NCI-H1105 treated with DMSO at 0.1 percent for 48 hours (cell line): ENCODE data around the gene BLMH.
"Not testable (repeated sequence)": the region's sequence is repeated elsewhere in the genome, so short reads cannot be mapped to it uniquely, and the experiment has no call there.

Experiments used
- DNase-seq: peaks from one replicate; lab custom pipeline; 2025; lab: John Stamatoyannopoulos, UW

Gene BLMH

GRCh38 chr17:30249460-30249859 is 42.3 kb downstream of the BLMH start:
- DNase-seq, result no peak

DNA sequence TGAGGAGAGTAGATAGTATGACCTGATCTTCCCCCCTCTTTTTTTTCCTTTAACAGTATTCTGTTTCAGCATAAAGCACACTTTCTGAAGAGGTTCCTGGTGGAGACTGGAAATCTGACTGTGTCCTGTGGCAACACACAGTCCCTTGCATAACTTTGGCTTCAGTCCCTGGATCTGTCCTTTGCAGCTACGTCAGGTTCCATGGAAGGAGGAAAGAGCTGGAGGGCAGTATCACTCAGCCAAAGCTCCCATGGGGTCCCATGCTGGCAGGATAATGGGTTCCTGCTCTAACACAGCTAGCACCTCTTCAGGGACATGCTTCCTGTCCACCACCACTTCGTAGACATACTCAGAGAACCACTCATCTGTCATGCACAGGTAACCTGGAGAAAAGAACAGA is 43.0 kb downstream of the BLMH start:
- DNase-seq, result no peak

DNA sequence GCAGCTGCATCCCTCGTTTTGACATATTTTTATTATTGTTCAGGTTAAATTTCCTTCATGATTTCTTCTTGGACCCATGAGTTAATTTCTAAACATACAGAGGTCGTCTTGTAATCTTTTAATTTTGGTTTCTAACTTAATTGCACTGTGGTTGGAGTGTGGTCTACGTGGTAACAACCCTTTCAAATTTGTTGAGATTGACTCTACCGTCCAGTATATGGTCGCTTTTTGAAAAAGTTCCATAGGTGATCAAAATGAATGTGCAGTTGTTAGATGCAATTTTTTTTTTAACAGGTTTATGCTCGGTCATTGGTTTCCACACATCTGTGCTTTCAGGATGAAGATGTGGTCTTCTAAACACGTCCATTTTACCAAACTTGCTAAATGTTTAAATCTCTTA is 45.3 kb downstream of the BLMH start:
- DNase-seq, result no peak

- DNase-seq, result no peak
These were observed 46.8 kb downstream of the BLMH start for GRCh38 chr17:30244853-30245385.

DNA sequence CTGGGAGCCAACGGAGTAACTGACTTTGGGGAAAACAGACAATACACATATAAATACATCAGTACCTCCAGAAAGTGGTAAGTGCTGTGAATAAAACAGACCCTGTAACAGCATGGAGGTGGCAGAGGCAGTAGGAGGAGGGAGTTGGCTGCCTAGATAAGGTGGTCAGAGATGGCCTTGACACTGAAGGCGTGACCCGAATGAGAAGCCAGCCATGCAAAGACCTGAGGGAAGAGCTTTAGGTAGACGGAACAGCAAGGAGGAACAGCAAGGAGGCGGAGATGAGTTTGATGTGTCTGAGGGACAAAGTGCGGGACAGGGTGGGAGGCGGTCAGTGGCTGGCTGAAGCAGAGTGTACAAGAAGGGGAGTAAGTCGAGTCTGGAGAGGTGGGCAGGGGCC is 48.2 kb downstream of the BLMH start:
- DNase-seq, result no peak

DNA sequence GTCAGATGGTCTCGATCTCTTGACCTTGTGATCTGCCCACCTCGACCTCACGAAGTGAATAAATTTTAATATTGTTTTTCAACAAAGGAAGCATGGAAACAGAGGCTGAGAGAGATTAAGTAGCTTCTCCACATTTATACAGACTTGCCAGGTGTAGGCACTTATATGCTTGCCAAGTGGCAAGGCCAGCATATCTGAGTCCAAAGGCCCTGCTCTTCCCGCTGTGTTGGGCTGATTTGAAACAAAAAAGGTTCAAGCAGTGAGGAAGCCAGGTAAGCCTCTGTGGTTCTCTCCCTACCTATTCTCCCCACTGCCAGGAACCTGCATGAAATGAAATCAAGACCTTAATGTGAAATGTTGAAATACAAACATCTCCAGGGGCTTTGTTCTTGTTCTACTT is 48.7 kb downstream of the BLMH start:
- DNase-seq, result no peak

DNA sequence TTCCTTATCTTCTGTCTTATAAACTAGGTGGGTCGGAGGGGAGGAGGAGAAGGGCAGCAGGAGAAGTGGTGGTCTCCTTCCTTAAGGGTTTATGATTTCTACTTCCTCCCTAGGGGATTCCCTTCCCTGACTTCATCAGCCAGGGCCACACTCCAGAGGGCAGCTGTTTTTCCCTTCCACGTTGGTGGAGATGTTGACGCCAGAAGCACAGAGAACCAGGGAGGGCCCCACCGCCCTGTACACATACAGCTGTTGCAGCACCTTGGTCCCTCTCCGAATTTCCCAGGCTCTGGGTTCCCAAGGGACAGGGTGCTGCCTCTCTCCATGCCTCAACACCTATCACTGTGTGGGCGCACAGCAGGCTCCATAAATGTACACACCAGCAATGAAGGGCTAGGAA is 50.7 kb downstream of the BLMH start:
- no peak for DNase-seq

GRCh38 chr17:30240177-30240576 is 51.6 kb downstream of the BLMH start:
- DNase-seq, result no peak

DNA sequence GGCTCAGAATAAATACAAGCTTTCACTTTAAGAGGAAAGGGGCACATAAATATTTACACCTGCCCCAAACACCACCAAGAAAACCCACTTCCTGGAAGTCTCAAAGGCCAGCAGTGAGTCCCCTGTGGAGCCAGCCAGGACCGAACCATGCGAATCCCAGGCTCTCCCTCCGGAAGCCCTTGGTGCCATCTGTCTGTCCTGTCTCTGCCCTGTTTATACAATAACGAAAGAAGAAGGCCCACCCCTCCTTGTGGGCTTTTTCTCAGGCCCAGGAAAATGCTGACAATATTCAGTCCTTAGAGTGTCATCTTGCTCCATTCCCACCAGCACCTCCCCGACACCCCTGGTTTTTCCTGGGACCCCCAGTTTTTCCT is 52.7 kb downstream of the BLMH start:
- DNase-seq, result no peak

- no peak for DNase-seq
These were observed 53.2 kb downstream of the BLMH start for GRCh38 chr17:30238387-30239088.

- no peak for DNase-seq
These were observed 53.8 kb downstream of the BLMH start for GRCh38 chr17:30238003-30238344.

GRCh38 chr17:30237296-30238002 is 54.3 kb downstream of the BLMH start:
- DNase-seq, result no peak

- no peak for DNase-seq
These were observed 55.0 kb downstream of the BLMH start for GRCh38 chr17:30236766-30237165.

GRCh38 chr17:30236297-30236624 is 55.5 kb downstream of the BLMH start:
- no peak for DNase-seq

DNA sequence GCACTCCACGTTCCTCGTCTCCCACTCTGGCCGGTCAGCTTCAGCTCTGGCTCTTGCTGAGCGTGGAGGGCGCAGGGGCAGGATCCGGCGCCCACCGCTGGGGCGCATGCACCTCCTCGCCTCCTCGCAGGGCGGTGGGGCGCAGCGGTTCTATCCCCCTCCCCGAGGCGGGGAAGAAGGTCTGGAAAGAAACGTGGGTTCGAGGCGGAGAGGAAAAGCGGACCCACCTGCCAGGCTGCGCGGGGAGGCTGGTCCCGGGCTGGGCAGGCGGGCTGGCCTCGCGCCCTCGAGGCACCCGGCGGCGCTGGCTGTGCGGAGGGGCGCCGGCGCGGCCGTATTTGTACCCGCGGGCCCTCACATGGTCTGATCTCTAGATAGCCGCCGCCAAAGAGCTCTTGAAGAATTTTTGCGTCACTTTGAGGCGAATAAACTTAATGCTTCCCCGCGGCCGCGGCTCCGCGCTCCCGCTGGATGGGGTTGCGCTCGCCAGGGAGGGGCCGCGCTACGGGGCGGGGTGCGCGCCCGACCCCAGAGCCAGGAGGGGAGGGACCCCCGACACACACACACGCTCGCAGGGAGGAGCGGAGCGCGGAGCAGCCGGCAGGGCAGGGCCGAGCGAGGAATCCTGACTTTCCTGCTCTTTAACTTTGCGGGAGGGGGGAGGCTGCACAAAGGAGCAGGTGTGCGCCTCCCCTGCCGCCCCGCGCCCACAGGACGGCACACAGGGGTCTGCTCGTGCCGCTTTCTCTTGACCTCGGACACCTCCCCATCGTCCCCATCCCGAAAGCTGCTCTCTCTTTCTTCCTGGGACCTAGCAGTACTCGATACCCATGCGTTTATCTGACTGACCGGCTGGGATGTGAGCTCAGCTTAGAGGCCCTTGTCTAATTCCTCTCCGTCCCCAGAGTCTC is 56.1 kb downstream of the BLMH start, which contains the start of gene SLC6A4:
Gene SLC6A4, minus strand, starts transcription at position 312 of the 911 bp plus-strand sequence. CDS start 13,739 bp downstream, outside the sequence.
- DNase-seq, result peak; percentile 9

GRCh38 chr17:30234964-30235363 is 56.8 kb downstream of the BLMH start:
- DNase-seq, result no peak

DNA sequence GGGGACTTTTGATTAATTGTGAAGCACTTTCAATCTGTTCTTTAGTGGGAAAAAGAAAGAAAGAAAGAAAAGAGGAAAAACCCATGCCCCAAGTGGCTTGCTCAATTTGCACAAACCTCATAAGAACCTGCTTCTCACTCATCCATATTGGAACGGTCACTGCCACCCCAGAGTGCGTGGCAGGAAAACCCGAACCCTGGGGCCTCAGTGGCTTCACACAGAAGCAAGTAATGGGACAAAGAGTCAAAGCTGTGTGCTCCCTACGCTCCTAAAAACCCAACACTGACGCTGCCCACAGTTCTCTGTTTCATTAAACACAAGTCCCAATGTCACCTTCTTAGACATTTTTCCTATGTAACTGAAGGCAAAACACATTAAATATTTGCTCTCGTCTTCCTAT is 57.4 kb downstream of the BLMH start:
- no peak for DNase-seq

GRCh38 chr17:30232824-30233427 is 58.8 kb downstream of the BLMH start:
- DNase-seq, result no peak

DNA sequence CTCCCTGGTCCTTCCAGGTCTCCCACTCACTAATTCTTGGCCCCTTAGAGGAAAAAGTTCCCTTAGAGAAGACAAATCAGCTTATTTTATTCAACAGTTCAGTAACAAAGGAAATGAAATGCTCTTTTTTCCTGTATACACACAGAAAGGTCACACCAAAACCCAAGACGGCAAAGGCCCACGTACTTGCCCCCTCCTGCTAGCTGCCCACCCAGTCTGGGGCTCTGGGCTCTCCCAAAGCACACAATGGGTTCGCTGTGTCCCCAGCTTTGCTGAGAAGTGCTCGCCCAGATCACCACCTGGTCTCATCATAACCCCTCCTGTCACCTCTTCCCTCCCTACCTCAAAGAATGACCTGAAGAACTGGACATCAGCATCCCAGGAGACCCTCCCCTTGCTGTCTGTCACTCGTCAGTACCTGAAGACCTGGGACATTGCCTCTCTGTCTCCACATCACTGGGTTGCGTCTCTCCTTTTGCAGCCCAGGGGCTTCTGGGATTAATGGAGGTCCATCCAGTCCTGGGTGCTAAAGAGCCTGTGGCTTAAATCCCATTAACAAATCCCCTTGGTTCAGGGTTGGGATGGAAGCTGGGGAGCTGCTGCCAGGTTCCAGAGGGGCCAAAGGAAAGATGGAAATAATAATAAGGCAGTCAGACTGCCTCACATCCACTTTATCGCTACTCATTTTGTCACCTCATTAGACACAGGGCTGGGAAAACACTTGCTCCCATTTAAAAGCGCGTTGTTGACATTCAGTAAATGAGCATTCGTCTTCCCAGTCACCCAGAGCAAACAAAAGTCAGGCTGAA is 59.5 kb downstream of the BLMH start:
- peak; percentile 24 for DNase-seq

DNA sequence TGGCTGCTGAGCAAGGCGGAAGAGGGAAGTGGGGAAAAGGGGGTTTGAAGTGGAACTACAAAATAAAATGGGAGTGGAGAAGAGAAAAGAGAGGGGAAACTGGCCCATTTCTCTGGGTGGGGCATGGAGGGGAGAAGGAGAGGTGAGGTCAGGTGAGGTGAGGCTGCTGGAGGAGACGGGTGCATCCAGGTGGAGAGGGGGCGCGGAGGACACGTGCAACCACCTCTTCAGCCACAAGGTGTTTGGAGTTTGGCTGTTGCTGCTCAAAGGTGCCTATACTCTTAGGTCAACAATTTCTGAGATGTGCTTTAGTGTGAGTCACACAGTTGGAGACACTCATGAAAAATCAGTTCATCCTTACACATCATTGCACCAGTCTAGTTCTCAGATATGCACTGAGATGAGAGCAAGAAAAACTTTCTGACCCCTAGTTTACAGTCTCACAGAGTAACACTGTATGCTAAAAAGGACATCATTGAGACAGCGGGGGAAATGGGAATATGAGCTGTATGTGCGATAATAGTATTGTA is 61.1 kb downstream of the BLMH start:
- DNase-seq, result no peak

DNA sequence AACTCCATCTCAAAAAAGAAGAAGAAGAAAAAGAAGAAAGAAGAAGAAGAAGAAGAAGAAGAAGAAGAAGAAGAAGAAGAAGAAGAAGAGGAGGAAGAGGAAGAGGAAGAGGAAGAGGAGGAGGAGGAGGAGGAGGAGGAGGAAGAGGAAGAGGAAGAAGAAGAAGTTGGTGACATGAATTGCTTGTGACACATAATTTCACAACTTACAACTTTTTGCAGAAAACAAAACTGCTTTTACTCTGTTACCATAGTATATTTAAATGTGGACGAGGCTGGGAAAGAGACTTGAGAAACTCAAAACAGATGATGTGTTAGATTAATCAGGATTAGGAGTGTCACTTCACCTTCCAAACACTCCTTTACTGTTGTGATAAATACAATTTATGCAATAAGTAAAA is 61.7 kb downstream of the BLMH start:
- not testable (repeated sequence) for DNase-seq
